NOMO-1 treated with DMSO at 0.1 percent for 48 hours (cell line): ENCODE data around the gene ZNF865.

Source experiments
- DNase-seq: peaks from one replicate; lab custom pipeline; 2025; ENCODE audit not compliant: unreplicated experiment; lab: John Stamatoyannopoulos, UW

ZNF865 gene

GRCh38 chr19:55643887-55644176 is 38.4 kb downstream of the ZNF865 start:
- no peak for DNase-seq

- no peak for DNase-seq
Measured at GRCh38 chr19:55644191-55644833, 38.9 kb downstream of the ZNF865 start.

GRCh38 chr19:55644842-55645511 is 39.5 kb downstream of the ZNF865 start:
- no peak for DNase-seq

GRCh38 chr19:55645512-55645881 is 40.0 kb downstream of the ZNF865 start:
- no peak for DNase-seq

GRCh38 chr19:55646889-55647731 is 41.7 kb downstream of the ZNF865 start:
- DNase-seq, result no peak

GRCh38 chr19:55647732-55648584 is 42.5 kb downstream of the ZNF865 start, which contains the start of gene CCDC106:
CCDC106 (plus strand) TSS chr19:55648212; CDS start chr19:55649047, 835 bp downstream.
- peak; percentile 53 for DNase-seq

- no peak for DNase-seq
Measured at GRCh38 chr19:55648585-55649267, 43.3 kb downstream of the ZNF865 start.

GRCh38 chr19:55649268-55650125 is 44.0 kb downstream of the ZNF865 start:
- DNase-seq, result no peak

- DNase-seq, result no peak
Measured at GRCh38 chr19:55650126-55650557, 44.7 kb downstream of the ZNF865 start.

- DNase-seq, result no peak
Measured at GRCh38 chr19:55650602-55651230, 45.3 kb downstream of the ZNF865 start.

- DNase-seq, result no peak
Measured at GRCh38 chr19:55651236-55651635, 45.8 kb downstream of the ZNF865 start.

GRCh38 chr19:55652311-55653128 is 47.1 kb downstream of the ZNF865 start:
- no peak for DNase-seq

- DNase-seq, result peak; percentile 97
Measured at GRCh38 chr19:55653651-55654322, 48.3 kb downstream of the ZNF865 start.

GRCh38 chr19:55654323-55654867 is 48.9 kb downstream of the ZNF865 start:
- DNase-seq, result peak; percentile 100

- peak; percentile 89 for DNase-seq
Measured at GRCh38 chr19:55654868-55655647, 49.6 kb downstream of the ZNF865 start, which contains the start of gene U2AF2. U2AF2 (plus strand) TSS chr19:55655035; CDS start chr19:55655105, 70 bp downstream.

- DNase-seq, result no peak
Measured at GRCh38 chr19:55655648-55656040, 50.2 kb downstream of the ZNF865 start.
